Measurements from ENCODE around the gene MIS12. TPM values are rescaled to one million over a fixed set of nuclear protein-coding genes. Genes with fewer than 3 reads are reported as not detected.

MIS12 gene
- total RNA-seq, 1 experiment from 2014 or later = 14.7 TPM

DNA sequence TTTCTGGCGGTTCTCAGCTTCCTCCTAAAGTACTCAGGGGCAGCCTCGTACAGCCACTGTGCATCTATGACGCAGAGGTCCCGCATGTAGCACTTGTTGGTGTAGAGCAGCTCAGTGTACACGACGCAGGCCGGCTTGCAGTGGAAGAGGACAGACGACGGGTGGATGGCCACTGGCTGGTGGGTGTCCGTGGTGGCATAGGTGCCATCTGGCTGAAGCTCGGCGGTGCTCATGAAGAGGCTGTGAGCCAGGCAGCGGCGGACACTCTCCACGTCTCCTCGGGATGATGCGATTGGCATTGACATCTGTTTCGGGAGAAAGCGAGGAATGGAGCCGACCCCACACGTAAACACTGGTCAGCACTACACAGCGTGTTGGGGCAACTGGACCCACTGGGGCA, 42.2 kb upstream of the MIS12 start:
- ChIA-PET CTCF (no interaction called here), POLR2A (no interaction called here), RAD21 (ENCODE audit: low non-redundant PET in 1 of 2, low total read pairs in 2 of 2, uncharacterized antibody in 2 of 2, unreplicated experiment in 2 of 2) (no interaction called here)
- no TSS peak for BruUV-seq (replicated peaks)
- TF ChIP-seq JUND (IDR thresholded peaks at IDR 0.05) = no peak
- TF ChIP-seq, protein P1, sequence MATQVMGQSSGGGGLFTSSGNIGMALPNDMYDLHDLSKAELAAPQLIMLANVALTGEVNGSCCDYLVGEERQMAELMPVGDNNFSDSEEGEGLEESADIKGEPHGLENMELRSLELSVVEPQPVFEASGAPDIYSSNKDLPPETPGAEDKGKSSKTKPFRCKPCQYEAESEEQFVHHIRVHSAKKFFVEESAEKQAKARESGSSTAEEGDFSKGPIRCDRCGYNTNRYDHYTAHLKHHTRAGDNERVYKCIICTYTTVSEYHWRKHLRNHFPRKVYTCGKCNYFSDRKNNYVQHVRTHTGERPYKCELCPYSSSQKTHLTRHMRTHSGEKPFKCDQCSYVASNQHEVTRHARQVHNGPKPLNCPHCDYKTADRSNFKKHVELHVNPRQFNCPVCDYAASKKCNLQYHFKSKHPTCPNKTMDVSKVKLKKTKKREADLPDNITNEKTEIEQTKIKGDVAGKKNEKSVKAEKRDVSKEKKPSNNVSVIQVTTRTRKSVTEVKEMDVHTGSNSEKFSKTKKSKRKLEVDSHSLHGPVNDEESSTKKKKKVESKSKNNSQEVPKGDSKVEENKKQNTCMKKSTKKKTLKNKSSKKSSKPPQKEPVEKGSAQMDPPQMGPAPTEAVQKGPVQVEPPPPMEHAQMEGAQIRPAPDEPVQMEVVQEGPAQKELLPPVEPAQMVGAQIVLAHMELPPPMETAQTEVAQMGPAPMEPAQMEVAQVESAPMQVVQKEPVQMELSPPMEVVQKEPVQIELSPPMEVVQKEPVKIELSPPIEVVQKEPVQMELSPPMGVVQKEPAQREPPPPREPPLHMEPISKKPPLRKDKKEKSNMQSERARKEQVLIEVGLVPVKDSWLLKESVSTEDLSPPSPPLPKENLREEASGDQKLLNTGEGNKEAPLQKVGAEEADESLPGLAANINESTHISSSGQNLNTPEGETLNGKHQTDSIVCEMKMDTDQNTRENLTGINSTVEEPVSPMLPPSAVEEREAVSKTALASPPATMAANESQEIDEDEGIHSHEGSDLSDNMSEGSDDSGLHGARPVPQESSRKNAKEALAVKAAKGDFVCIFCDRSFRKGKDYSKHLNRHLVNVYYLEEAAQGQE (IDR thresholded peaks at IDR 0.05; ENCODE audit: low read depth) = no peak
- no peak for TF ChIP-seq ELF1 (IDR thresholded peaks at IDR 0.05; ENCODE audit: borderline replicate concordance, low read depth)
- TF ChIP-seq, protein P2, sequence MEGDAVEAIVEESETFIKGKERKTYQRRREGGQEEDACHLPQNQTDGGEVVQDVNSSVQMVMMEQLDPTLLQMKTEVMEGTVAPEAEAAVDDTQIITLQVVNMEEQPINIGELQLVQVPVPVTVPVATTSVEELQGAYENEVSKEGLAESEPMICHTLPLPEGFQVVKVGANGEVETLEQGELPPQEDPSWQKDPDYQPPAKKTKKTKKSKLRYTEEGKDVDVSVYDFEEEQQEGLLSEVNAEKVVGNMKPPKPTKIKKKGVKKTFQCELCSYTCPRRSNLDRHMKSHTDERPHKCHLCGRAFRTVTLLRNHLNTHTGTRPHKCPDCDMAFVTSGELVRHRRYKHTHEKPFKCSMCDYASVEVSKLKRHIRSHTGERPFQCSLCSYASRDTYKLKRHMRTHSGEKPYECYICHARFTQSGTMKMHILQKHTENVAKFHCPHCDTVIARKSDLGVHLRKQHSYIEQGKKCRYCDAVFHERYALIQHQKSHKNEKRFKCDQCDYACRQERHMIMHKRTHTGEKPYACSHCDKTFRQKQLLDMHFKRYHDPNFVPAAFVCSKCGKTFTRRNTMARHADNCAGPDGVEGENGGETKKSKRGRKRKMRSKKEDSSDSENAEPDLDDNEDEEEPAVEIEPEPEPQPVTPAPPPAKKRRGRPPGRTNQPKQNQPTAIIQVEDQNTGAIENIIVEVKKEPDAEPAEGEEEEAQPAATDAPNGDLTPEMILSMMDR (IDR thresholded peaks at IDR 0.05 in 2 of 3, conservative IDR thresholded peaks at IDR 0.05 in 1 of 3; ENCODE audit: borderline replicate concordance in 1 of 3, insufficient read depth in 1 of 3, low read depth in 2 of 3, low read length in 2 of 3) = no peak
- TF ChIP-seq, protein P3, sequence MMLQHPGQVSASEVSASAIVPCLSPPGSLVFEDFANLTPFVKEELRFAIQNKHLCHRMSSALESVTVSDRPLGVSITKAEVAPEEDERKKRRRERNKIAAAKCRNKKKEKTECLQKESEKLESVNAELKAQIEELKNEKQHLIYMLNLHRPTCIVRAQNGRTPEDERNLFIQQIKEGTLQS (IDR thresholded peaks at IDR 0.05) = no peak
- TF ChIP-seq SP1 (IDR thresholded peaks at IDR 0.05; ENCODE audit: low read depth) = no peak
- no peak for TF ChIP-seq POLR2AphosphoS5 (IDR thresholded peaks at IDR 0.05; ENCODE audit: low read depth, low read length)
- TF ChIP-seq, protein P4, sequence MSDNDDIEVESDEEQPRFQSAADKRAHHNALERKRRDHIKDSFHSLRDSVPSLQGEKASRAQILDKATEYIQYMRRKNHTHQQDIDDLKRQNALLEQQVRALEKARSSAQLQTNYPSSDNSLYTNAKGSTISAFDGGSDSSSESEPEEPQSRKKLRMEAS (IDR thresholded peaks at IDR 0.05) = no peak
- no peak for TF ChIP-seq POLR2A (IDR thresholded peaks at IDR 0.05; ENCODE audit: borderline replicate concordance, extremely low read depth, insufficient read depth, insufficient read length)
- TF ChIP-seq YY1 (IDR thresholded peaks at IDR 0.05; ENCODE audit: extremely low read depth, insufficient replicate concordance, low read depth, low read length) = no peak
- TF ChIP-seq FOSL1 (IDR thresholded peaks at IDR 0.05; ENCODE audit: low read depth) = no peak
- no peak for TF ChIP-seq ZNF274 (IDR thresholded peaks at IDR 0.05; ENCODE audit: low read depth, low read length)
- no peak for TF ChIP-seq SIN3A (IDR thresholded peaks at IDR 0.05; ENCODE audit: low read depth)
- no peak for TF ChIP-seq EZH2phosphoT487 (IDR thresholded peaks at IDR 0.05; ENCODE audit: borderline replicate concordance)
- TF ChIP-seq SRF (IDR thresholded peaks at IDR 0.05; ENCODE audit: low read depth) = no peak
- no peak for TF ChIP-seq EGR1 (IDR thresholded peaks at IDR 0.05; ENCODE audit: low read depth)
- Histone ChIP-seq H3K4me1 (ENCODE audit: control insufficient read depth in 1 of 2, insufficient read depth in 2 of 2, low read length in 2 of 2) (peaks cover 4 to 8% of the 10 kb centered on the region in 2 experiments; a peak in 3 of 4 replicates), H3K79me2 (ENCODE audit: insufficient read depth, low read length) (peaks cover 27% of the 10 kb centered on the region), H4K20me1 (ENCODE audit: insufficient read depth) (no peaks in the 10 kb centered on the region), H3K4me3 (replicated peaks in 1 of 2; ENCODE audit: low read depth in 1 of 2, low read length in 2 of 2) (no peak overlapping the region), H3K9me2 (ENCODE audit: insufficient read depth) (no peaks in the 10 kb centered on the region), H2AFZ (ENCODE audit: low read depth, low read length, poor library complexity, severe bottlenecking) (no peak overlapping the region), H3K36me3 (ENCODE audit: control insufficient read depth in 1 of 2, insufficient read depth in 2 of 2, low read length in 2 of 2) (peaks cover 27 to 43% of the 10 kb centered on the region in 2 experiments), H3K27me3 (ENCODE audit: insufficient read depth, low read length) (no peaks in the 10 kb centered on the region), H3K4me2 (ENCODE audit: low read length) (no peak overlapping the region), H3K9me3 (ENCODE audit: control insufficient read depth in 1 of 2, insufficient read depth in 1 of 2, low read depth in 1 of 2, low read length in 2 of 2) (no peaks in the 10 kb centered on the region), H3K9ac (ENCODE audit: low read length) (no peak overlapping the region), H3K27ac (ENCODE audit: low read depth, low read length) (no peak overlapping the region)
- ATAC-seq (no peak), DNase-seq (ENCODE audit: low read depth, low spot score) (no peak)
- intact Hi-C loops (cut with micrococcal nuclease) = no loop called here
